ENCODE results near the gene ONECUT3. TPM values are rescaled to one million over a fixed set of nuclear protein-coding genes. Genes with fewer than 3 reads are reported as not detected.
"Not testable (repeated sequence)": the region's sequence is repeated elsewhere in the genome, so short reads cannot be mapped to it uniquely, and the experiment has no call there.

The ONECUT3 gene
- total and polyA plus RNA-seq, 2 of the 4 experiments (the other 2 are of a cell fraction) = not detected

- Histone ChIP-seq H2BK120ac (ENCODE audit: low read depth, low read length) (no peak overlapping the region), H3K9ac (ENCODE audit: low read depth, low read length) (no peak overlapping the region), H3K14ac (replicated peaks; ENCODE audit: low read depth, low read length) (no peak overlapping the region), H2BK20ac (ENCODE audit: low read depth, low read length) (no peak overlapping the region), H2AK5ac (ENCODE audit: low read depth, low read length) (no peak overlapping the region), H4K91ac (ENCODE audit: insufficient read depth, low read depth, low read length) (no peak overlapping the region), H2BK15ac (ENCODE audit: low read depth, low read length) (no peak overlapping the region), H3K4me1 (ENCODE audit: control insufficient read depth, insufficient read depth, low read length) (no peaks in the 10 kb centered on the region), H4K5ac (ENCODE audit: low read depth, low read length) (no peak overlapping the region), H3K27me3 (ENCODE audit: control insufficient read depth, insufficient read depth, low read length) (peaks cover 95% of the 10 kb centered on the region), H3K4ac (ENCODE audit: low read depth, low read length) (no peak overlapping the region), H3K27ac (ENCODE audit: insufficient read depth, low read length) (no peak overlapping the region), H3K4me3 (ENCODE audit: insufficient read depth, low read depth, low read length) (no peak overlapping the region), H3K56ac (ENCODE audit: extremely low read depth, insufficient read depth, low read length) (no peak overlapping the region), H4K8ac (ENCODE audit: low read depth in 2 of 2, low read length in 2 of 2) (no peak overlapping the region), H3K23ac (ENCODE audit: low read depth, low read length) (no peak overlapping the region), H3K9me3 (ENCODE audit: control insufficient read depth, insufficient read depth, low read length) (no peaks in the 10 kb centered on the region), H4K20me1 (ENCODE audit: insufficient read depth, low read length) (peaks cover 6% of the 10 kb centered on the region; the same call in 1 of the 2 replicates), H3K9me1 (ENCODE audit: insufficient read depth, low read length) (no peaks in the 10 kb centered on the region), H2BK5ac (ENCODE audit: low read depth, low read length, poor library complexity, severe bottlenecking) (no peak overlapping the region), H2AK9ac (replicated peaks; ENCODE audit: low read depth, low read length, poor library complexity) (peak overlapping the region; percentile 87), H3K18ac (ENCODE audit: low read depth, low read length) (no peak overlapping the region), H3K36me3 (ENCODE audit: control insufficient read depth, insufficient read depth, low read length) (no peaks in the 10 kb centered on the region), H2AFZ (replicated peaks; ENCODE audit: low read length, poor library complexity) (no peak overlapping the region), H3K4me2 (ENCODE audit: low read depth, low read length) (no peak overlapping the region), H3K79me1 (ENCODE audit: low read depth in 1 of 2, low read length in 2 of 2) (no peaks in the 10 kb centered on the region)
- intact Hi-C loops (cut with micrococcal nuclease) (no loop called here), in situ Hi-C loops (cut with MboI; ENCODE audit: low sequenced_read_pairs) (no loop called here), dilution Hi-C loops (cut with HindIII; ENCODE audit: low sequenced_read_pairs, unreplicated experiment) (no loop called here)
- POLR2A ChIA-PET (ENCODE audit: unreplicated experiment) = no interaction called here
- BruUV-seq (replicated peaks) = no TSS peak
- WGBS, 2 experiments (ENCODE audit: extremely low coverage in 2 of 2, insufficient read length in 1 of 2) = 0% methylated on average over 1 of the region's 17 CpGs; no CpG with 5 or more reads in 1 of the 2 experiments
- TF ChIP-seq BHLHE40 (IDR thresholded peaks at IDR 0.05; ENCODE audit: low read depth, low read length) (no peak), ELK1 (IDR thresholded peaks at IDR 0.05; ENCODE audit: borderline replicate concordance, low read depth, low read length) (no peak)
- DNase-seq = no peak
- CTCF ChIA-PET = no interaction called here
- no peak for ATAC-seq (ENCODE audit: low read depth)
These were observed 6.7 kb downstream of the ONECUT3 start for GRCh38 chr19:1760020-1760419.

DNA sequence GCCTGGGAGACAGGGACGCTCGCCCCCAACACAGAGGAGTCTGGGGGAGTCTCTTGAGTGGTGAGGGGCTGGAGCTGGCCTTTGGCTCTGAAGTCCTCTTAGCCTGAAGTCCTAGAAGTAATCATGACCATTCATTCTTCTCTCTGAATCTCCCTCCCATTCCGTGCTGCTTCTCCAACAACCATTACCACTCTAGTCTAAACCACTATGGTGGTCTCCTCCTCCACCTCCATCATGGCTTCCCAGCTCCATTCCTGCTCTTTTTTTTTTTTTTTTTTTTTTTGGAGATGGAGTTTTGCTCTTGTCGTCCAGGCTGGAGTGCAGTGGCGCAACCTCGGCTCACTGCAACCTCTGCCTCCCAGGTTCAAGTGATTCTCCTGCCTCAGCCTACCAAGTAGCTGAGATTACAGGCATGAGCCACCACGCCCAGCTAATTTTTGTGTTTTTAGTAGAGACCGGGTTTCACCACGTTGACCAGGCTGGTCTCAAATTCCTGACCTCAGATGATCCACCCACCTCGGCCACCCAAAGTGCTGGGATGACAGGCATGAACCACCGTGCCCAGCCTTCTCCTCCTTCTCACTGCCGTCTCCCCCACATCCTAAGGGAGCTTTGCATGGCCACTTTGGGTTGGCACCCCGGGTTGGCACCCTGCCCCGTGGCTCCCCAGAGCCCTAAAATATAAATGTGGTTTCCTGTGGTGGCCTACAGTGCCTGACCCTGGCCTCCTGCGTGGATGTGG is 7.7 kb downstream of the ONECUT3 start:
- in situ Hi-C loops (cut with MboI; ENCODE audit: low sequenced_read_pairs); POLR2A ChIA-PET (ENCODE audit: unreplicated experiment); H2AFZ ChIP-seq (replicated peaks; ENCODE audit: low read length, poor library complexity); intact Hi-C loops (cut with micrococcal nuclease); H3K79me1 ChIP-seq (ENCODE audit: low read depth in 1 of 2, low read length in 2 of 2); BruUV-seq (replicated peaks); H3K4me3 ChIP-seq (ENCODE audit: insufficient read depth, low read depth, low read length); DNase-seq; H3K27ac ChIP-seq (ENCODE audit: insufficient read depth, low read length); H3K9ac ChIP-seq (ENCODE audit: low read depth, low read length); H2BK120ac ChIP-seq (ENCODE audit: low read depth, low read length); H3K36me3 ChIP-seq (ENCODE audit: control insufficient read depth, insufficient read depth, low read length); H3K4ac ChIP-seq (ENCODE audit: low read depth, low read length); H2AK5ac ChIP-seq (ENCODE audit: low read depth, low read length); H3K4me2 ChIP-seq (ENCODE audit: low read depth, low read length); H3K56ac ChIP-seq (ENCODE audit: extremely low read depth, insufficient read depth, low read length); H2BK20ac ChIP-seq (ENCODE audit: low read depth, low read length); H3K18ac ChIP-seq (ENCODE audit: low read depth, low read length); H4K8ac ChIP-seq (ENCODE audit: low read depth in 2 of 2, low read length in 2 of 2); H4K91ac ChIP-seq (ENCODE audit: insufficient read depth, low read depth, low read length); CTCF ChIA-PET; H2BK5ac ChIP-seq (ENCODE audit: low read depth, low read length, poor library complexity, severe bottlenecking); H3K9me1 ChIP-seq (ENCODE audit: insufficient read depth, low read length); H3K14ac ChIP-seq (replicated peaks; ENCODE audit: low read depth, low read length); ATAC-seq (ENCODE audit: low read depth); H3K9me3 ChIP-seq (ENCODE audit: control insufficient read depth, insufficient read depth, low read length); H3K4me1 ChIP-seq (ENCODE audit: control insufficient read depth, insufficient read depth, low read length); H3K23ac ChIP-seq (ENCODE audit: low read depth, low read length); H2BK15ac ChIP-seq (ENCODE audit: low read depth, low read length); H2AK9ac ChIP-seq (replicated peaks; ENCODE audit: low read depth, low read length, poor library complexity); dilution Hi-C loops (cut with HindIII; ENCODE audit: low sequenced_read_pairs, unreplicated experiment); H4K20me1 ChIP-seq (ENCODE audit: insufficient read depth, low read length); H4K5ac ChIP-seq (ENCODE audit: low read depth, low read length): not testable (repeated sequence)
- no CpG with 5 or more reads among the region's 15 CpGs for WGBS, 2 experiments (ENCODE audit: extremely low coverage in 2 of 2, insufficient read length in 1 of 2)
- H3K27me3 ChIP-seq (ENCODE audit: control insufficient read depth, insufficient read depth, low read length) = peaks cover 95% of the 10 kb centered on the region
